ENCODE measurements around the gene AMN1. TPM values are rescaled to one million over a fixed set of nuclear protein-coding genes. Genes with fewer than 3 reads are reported as not detected.
"Not testable (repeated sequence)": the region's sequence is repeated elsewhere in the genome, so short reads cannot be mapped to it uniquely, and the experiment has no call there.

AMN1 gene
- 13.9 and 26.5 TPM in 2 replicates for total RNA-seq (2014; rRNA removed; shearing (Covaris generic))

DNA sequence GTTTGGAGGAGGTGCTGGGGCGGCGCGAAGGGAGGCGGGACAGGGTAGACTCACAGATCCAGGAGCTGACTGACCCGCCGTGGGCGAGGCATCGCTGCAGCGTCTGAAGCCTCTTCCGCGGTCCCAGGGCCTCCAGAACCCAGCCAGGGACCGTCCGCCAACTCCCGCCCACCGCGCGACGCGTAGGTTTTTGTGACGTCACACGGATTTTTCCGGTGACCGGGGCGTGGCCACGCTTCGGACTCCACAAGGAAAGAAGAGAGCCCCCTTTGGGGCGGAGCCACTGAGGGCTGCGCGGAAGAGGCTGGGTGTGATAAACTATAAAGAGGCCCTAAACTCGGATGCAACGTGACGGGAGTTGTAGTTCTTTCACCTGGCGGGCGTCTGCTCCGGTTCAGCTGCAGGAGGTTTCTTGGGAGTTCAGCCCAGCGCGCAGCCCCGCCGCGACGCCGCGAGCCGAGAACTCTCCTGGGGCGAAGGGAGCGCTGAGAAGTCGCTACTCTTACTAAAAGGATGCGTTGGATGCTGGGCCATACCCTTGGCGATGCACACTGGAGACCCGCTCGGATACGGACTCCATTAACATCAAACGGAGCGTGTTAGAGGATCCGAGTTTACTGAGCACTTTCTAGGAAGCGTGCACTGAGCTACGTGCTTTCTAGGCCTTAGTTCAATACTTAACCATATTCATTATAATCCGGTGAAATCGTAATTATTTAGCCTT, at the start of gene AMN1:
TSS of gene AMN1 (minus strand) at position 105 of the 724 bp plus-strand sequence. CDS start at position 92, 13 bp downstream.
- peak; percentile 99 for DNase-seq (ENCODE audit: low read depth)

DNA sequence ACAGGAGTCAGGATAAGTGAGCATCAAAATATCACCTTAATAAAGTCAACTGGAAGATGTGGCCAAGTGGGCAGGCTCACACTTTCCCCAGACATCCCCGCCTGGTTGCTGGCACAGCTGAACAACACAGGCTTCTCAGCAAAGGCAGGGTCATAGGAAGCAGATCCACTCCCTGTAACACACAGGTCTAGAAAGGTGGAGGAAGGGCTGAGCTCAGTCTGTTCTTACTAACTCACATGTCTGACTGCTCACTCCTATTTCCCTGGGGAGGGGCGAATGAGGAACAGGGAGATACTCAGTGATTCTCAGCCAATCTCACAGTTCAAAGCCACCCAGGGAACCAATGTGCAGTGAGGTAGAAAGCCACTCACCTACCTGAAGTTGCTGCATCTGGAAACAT, 45.0 kb upstream of the AMN1 start:
- DNase-seq (ENCODE audit: low read depth) = no peak

DNA sequence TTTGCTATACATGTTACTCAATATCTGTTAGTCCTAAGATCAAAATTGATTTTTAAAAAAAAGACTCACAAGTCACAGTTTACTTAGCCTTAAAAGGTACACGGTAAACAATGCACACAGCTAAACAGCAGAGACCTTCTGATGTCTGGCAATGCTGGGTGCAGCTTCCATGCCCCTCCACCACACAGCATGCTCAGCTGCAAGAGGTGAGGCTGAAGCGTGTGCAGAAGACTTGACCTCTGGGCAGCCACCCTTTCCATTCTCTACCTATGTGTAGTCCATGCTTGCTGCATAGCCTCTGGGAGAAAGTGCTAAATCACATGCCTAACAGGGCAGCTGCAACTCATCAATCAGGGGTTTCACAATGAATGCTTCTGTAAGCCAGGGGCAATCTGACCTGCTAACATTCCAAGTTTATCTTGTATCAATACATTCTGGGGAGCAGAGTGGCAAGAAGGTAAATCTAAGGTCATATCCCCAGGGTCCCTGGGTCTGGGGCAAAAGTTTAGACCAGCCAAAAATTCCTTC, 44.5 kb upstream of the AMN1 start:
- DNase-seq (ENCODE audit: low read depth) = no peak

DNA sequence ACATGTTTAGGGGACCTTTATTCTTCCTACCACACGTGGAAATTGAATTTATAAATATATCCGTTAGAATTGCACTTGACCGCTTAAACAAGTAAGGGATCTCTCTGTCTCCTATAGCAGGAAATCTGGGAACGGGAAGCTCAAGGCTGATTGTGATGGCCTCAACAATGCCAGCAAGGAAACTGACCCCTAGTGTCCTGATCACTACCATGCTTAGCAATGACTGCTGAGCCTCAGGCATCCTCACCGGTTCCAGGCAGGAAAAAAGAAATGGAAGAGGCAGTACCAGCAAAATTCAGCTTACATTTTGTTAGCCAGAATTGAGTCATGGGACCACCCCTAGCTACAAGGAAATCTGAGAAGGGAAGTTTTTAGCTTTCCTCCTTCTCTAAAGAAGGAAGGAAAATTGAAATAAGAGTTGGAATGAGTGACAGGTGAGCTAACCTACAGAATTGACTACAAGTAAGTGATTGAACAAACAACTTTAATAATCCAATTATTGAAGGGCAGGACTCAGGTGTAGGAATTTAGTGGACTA, 43.9 kb upstream of the AMN1 start:
- no peak for DNase-seq (ENCODE audit: low read depth)

DNA sequence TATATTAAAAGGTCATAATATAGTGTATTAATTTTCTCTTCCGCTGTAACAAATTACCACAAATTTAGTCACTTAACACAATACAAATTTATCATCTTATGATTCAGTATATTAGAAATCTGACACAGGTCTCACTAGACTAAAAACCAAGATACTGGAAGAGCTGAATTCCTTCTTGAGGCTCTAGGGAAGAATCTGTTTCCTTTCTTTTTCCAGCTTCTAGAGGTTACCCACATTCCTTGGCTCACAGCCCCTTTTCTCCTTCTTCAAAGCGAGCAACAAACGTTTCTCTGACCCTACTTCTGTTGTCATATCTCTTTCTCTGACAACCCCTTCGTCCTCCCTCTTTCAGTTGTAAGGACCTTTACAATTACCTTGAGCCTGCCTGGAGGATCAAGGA, 43.4 kb upstream of the AMN1 start:
- no peak for DNase-seq (ENCODE audit: low read depth)

DNA sequence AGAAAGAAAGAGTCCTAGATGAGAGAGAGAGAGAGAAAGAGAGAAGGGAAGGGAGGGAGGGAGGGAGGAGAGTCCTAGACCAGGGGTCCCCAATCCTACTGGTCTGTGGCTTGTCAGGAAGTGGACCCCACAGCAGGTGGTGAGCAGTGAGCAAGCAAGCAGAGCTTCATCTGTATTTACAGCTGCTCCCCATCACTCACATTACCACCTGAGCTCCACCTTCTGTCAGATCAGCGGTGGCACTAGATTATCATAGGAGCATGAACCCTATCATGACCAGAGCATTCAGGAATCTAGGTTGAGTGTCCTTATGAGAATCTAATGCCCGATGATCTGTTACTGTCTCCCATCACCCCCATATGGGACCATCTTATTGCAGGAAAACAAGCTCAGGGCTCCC, 39.2 kb upstream of the AMN1 start:
- DNase-seq (ENCODE audit: low read depth) = no peak

DNA sequence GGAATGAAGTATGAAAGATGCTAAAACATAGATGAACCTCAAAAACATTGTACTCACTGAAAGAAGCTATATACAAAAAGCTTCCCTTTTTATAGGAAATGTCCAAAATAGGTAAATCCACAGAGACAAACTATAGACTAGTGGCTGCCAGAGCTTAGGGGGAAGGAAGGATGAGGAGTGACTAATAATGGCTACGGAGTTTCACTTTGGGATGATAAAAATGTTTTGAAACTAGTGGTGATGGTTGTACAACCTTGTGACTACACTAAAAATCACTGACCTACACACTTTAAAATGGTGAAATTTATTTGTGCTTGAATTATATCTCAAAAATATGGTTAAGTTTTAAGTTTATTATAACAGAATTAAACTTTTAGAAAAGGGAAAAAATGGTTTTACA, 37.1 kb upstream of the AMN1 start:
- no peak for DNase-seq (ENCODE audit: low read depth)

DNA sequence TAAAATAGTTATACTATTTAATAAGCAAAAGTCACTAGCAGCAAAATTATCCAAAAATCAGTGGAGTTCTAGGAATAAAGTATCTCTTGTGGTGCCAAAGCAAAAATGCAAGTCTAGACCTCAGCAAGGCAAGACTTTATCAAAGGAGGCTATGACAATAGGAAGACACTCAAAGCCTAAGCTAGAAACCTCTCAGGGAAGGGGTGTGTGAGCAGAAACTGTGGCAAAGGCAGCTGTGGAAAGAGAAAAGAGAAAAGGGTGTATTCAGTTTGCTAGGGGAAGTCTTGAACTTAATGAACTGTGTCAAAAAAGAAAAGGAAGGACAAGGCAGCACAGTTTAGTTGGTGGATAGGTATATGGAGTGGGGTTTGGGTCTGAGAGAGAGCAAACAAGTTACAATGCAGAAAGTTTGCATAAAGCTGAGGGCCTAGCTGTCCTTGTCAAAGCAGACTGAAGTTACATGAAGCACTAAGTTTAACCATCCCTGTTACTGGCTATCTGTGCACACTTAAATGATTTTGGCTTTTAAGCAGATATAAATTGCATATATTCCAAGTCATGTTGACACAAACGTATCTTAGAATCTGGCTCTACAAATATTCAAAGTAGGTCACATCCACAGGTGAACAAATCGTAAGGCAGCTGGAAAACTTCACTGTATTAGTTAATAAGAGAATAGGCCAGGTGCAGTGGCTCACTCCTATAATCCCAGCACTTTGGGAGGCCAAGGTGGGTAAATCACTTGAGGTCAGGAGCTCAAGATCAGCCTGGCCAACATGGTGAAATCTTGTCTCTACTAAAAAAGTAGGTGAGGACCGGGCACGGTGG, 31.0 kb upstream of the AMN1 start:
- no peak for DNase-seq (ENCODE audit: low read depth)

DNA sequence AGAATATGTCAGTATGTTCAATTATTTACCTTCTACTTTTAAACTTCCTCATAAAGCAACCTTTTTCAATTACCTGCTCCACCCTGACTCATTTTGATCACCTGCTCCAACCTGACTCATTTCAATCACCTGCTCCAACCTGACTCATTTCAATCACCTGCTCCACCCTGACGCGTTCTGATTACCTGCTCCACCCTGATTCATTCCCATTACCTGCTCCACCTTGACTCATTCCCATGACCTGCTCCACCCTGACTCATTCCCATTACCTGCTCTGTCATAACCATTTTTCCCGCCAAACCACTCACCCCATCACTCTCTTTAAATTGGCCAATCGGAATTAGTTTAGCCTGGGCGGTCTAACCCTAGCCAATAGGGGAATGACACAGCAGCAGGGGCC, 29.5 kb upstream of the AMN1 start:
- DNase-seq (ENCODE audit: low read depth) = not testable (repeated sequence)

DNA sequence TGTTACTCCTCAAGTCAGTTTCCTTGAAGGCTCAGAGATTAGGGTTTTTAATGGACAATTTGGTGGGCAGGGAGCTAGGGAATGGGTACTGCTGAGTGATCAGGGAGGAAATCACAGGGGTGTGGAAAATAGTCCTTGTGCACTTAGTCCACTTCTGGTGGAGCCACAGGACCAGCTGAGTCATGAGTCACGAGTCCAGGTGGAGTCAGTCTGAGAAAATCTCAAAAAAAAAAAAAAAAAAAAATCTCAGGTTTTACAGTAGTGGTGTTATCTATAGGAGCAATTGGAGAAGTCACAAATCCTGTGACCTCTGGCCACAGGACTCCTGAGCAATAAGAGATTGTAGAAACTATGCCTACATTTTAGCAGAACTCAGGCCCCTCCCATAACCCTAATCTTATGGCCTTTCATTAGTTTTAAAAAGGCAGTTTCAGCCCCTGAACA, 28.2 kb upstream of the AMN1 start:
- DNase-seq (ENCODE audit: low read depth) = peak; percentile 75

DNA sequence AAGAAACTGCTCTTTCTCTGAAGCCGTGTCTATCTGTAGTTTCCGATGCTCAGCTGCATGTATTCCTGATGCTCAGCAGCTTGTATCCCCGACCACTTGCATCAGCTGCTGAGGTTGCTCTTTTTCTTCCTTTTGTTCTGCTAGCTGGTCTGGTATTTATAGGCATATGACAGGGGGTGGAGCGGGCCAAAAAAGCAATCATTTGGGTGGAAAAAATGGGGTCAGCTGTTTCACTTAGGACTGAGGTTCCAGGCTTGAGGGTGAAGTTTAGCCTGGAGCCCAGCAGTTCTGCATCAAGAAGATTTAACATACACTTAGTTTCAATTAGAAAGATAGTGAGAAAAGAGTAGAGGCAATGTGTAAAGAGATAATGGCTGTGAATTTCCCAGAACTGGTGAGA, 23.6 kb upstream of the AMN1 start:
- no peak for DNase-seq (ENCODE audit: low read depth)

DNA sequence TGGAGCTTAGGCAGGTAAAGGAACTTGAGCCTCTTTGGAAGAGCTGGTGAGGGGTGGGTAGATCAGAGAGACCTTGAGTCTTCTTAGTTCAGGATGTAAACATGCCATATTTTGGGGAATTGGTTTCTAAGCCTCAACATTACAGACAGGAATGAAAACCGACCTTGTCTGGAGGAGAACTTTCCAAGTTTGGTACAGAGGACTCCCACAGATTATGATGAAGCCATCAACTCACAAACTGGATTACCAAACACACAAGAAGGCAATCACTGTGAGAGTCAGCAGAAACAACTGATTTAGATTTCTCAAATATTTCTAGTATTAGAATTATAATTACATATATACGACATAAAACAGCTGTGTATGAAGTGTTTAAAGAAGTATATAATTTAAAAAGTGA, 22.3 kb upstream of the AMN1 start:
- no peak for DNase-seq (ENCODE audit: low read depth)

DNA sequence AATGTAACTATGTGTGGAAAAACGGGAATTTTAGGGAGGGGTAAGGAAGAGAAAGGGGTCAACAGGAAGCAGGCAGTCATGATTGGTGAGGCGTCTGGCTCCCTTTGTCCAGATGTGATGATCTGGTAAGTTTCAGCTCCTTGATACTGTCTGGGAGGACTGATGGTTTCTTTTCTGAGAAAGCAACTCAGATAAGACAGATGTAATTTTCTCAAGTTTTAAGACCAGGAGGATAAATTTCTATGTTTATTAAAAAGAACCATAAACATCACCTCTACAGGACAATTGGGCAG, 21.9 kb upstream of the AMN1 start:
- DNase-seq (ENCODE audit: low read depth) = no peak

DNA sequence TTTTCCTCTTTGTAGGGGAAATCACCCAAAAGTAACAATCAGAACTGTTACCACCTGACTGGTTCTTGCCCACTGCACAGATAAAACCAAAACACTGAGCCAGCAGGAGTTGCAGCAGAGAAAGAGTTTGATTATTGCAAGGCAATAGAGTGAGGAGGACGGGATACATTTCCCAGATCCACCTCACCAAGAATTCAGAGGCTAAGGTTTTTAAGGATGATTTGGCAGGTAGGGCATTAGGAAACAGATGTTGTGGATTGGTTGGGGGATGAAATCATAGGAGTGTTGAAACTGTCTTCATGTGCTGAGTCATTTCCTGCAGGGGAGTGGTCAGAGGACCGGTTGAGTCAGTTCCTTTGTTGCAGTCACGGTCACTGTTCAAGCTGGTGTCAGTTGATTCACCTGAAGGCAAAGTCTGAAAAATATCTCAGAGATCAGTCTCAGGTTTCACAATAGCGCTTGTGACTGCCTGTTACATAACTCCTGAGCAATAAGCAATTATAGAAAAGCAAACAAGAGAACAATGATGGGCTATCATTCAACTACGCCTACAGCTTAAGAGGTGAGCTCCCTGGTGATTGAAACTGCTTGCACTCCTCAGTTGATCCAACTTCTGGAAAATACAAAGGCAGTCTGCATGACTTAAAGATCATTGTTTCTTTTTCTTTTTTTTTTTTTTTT, 20.3 kb upstream of the AMN1 start:
- DNase-seq (ENCODE audit: low read depth) = peak; percentile 99

DNA sequence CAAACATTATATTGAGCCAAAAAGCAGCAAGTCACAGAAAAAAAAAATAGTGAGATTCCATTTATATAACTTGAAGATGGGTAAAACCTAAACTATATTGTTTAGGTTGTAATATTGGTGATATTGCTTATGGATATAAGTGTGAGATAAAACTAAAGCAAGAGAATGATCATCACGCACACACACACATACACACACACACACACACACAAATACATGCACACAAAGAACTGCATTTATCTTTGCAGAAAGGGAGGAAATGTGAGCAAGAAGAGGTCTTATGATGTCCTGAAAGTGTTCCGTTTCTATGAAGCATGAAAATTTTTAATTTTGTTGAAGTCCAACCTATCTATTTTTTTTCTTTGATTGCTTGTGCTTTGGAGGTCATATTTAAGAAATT, 16.4 kb upstream of the AMN1 start:
- DNase-seq (ENCODE audit: low read depth) = no peak

DNA sequence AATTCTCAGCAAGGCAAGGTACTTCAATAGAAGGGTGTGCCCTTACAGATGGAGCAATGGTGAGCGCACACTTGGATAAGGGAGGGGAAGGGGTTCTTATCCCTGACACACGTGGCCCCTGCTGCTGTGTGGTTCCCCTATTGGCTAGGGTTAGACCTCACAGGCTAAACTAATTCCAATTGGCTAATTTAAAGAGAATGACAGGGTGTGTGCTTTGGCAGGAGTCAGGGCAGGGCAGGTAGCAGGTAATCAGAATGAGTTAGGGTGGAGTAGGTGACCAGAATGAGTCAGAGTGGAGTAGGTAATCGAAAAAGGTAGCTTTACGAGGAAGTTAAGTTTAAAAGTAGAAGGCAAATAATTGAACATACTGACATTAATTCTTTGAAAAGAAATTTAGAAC, 15.5 kb upstream of the AMN1 start:
- DNase-seq (ENCODE audit: low read depth) = not testable (repeated sequence)

DNA sequence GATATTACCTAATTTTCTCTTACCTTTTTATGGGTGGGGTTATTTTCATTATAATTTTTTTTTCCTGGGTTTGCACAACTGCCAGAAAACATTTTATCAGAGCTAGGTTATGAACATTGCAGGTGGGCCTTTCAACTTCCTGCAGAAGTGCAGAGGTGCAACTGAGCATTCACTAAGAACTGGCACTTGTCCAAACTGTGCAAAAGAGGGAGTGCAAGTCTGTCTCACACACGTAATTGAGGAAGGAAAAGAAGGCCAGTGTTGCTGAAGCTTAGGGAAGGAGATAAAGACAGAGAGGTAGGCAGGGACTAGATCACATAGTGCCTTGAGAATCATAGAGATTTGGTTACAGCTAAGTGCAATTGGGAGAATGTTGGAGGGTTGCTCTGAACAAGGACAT, 14.1 kb upstream of the AMN1 start:
- DNase-seq (ENCODE audit: low read depth) = no peak

DNA sequence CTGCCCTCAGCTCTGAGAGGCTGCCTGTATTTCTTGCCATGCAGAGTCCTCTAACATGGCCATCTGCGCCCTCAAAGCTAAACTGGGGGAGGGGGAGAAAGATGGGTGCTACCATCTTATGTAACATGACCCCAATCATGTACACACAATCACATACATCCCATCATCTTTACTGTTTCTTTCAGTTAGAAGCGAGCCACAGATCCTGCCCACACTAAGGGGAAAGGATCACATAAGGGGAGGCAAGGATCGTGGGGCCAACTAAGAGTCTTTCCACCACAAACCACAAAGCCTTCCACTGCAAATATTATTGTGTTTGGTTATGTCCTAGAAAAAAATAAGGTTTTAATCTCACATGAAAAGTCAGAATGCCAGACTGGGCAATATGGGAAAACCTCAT, 11.8 kb upstream of the AMN1 start:
- DNase-seq (ENCODE audit: low read depth) = peak; percentile 9

DNA sequence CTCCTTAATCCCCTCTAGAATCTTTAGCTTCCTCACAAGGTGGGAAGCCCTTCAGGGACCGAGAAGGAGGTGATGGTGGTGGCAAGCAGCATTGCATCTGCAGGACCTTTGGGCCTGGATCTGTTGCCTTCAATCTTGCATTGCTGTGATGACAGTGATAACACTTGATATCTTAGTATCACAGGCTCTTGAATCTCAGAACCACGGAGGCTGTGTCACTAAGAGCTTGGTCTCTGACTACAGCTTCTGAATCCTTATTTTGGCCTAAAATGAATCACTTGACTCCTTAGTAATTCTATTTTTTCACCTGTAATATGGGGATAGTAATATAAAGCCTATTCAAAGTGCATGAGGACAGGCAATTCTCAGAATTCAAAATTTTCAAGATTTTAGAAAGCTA, 8.9 kb upstream of the AMN1 start:
- DNase-seq (ENCODE audit: low read depth) = no peak

DNA sequence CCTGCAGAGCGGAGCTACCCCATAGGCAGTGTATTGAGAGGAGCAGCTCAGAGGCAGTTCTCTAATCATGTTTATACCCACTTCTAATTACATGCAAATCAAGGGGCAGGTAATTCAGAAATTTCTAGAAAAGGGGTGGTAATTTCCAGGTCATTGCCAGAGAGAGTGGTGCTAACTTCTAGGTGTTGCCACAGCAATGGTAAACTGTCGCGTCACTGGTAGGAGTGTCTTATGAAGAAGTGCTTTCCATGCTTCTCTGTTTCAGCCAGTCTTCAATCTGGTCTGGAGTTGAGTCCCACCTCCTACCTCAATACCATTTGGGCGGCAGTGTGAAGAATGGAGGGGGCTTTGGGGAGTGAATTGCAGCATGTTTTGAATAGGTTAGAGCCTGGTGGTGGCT, 8.5 kb upstream of the AMN1 start:
- no peak for DNase-seq (ENCODE audit: low read depth)

DNA sequence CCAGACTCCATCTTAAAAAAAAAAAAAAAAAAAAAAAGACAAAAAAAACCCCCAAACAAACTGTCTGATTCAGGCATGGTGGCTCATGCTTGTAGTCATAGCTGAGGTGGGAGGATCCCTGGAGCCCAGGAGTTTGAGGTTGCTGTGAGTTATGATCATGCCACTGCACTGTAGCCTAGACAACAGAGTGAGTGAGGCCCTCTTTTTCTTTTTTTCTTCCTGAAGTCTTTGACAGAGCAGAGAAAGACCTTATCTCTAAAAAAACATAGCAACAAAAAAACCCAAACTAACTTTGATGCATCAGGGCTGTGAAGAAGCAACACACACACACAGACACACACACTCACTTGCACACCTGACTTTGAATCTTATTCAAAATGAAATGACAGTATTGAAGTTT, 7.7 kb upstream of the AMN1 start:
- peak; percentile 97 for DNase-seq (ENCODE audit: low read depth)

Data from M059J (cell line).